GM23338 (cell line): ENCODE data around the gene MRPL28. TPM values are rescaled to one million over a fixed set of nuclear protein-coding genes. Genes with fewer than 3 reads are reported as not detected.

ENCODE experiments used
- ATAC-seq: fragments of 200-7000 bp; cut with Tn5 transposase; 3 replicates; pipeline ENCODE4 v1.9.1; 2020
- DNase-seq: peaks from one replicate; pipeline ENCODE4 v3.0.0-alpha.2; 2015; ENCODE audit warnings: low spot score
- H2AFZ ChIP-seq: fragments of 200-600 bp; sonication (generic); 2 replicates; pipeline ENCODE4 v1.8.0; 2016; ENCODE audit warnings: antibody characterized with exemption, mild to moderate bottlenecking, moderate library complexity
- H3F3A ChIP-seq: fragments of 200-600 bp; sonication (generic); replicated peaks from 2 replicates; pipeline ENCODE4 v1.8.0; 2017; ENCODE audit warnings: antibody characterized with exemption, mixed run types, low read depth
- H3K27ac ChIP-seq: fragments of 200-600 bp; sonication (generic); 2 replicates; pipeline ENCODE4 v1.6.1; 2016; ENCODE audit warnings: low read depth
- H3K27me3 ChIP-seq: fragments of 200-600 bp; sonication (generic); 2 replicates; pipeline ENCODE4 v1.8.0; 2016; ENCODE audit warnings: mild to moderate bottlenecking, mixed run types, moderate library complexity; ENCODE audit not compliant: insufficient read depth
- H3K36me3 ChIP-seq: fragments of 200-600 bp; sonication (generic); 2 replicates; pipeline ENCODE4 v1.8.0; 2016; ENCODE audit warnings: mild to moderate bottlenecking; ENCODE audit not compliant: insufficient read depth
- H3K4me1 ChIP-seq: fragments of 200-600 bp; sonication (generic); 2 replicates; pipeline ENCODE4 v1.8.0; 2016; ENCODE audit warnings: mild to moderate bottlenecking, moderate library complexity; ENCODE audit not compliant: insufficient read depth
- H3K4me2 ChIP-seq: fragments of 200-600 bp; sonication (generic); 2 replicates; pipeline ENCODE4 v1.7.1; 2017; ENCODE audit warnings: mixed run types
- H3K4me3 ChIP-seq: fragments of 200-600 bp; sonication (generic); 2 replicates; pipeline ENCODE4 v1.6.1; 2016; ENCODE audit warnings: mixed run types
- H3K79me2 ChIP-seq: fragments of 200-600 bp; sonication (generic); replicated peaks from 2 replicates; pipeline ENCODE4 v1.8.0; 2017; ENCODE audit warnings: mild to moderate bottlenecking; ENCODE audit not compliant: insufficient read depth
- H3K9me2 ChIP-seq: fragments of 200-600 bp; sonication (generic); 2 replicates; pipeline ENCODE4 v1.8.0; 2017; ENCODE audit not compliant: insufficient read depth
- H4K20me1 ChIP-seq: fragments of 200-600 bp; sonication (generic); replicated peaks from 2 replicates; pipeline ENCODE4 v1.8.0; 2017; ENCODE audit warnings: mild to moderate bottlenecking; ENCODE audit not compliant: insufficient read depth
- H3K27ac Mint-ChIP-seq: 2 replicates; pipeline ENCODE4 v1.8.0; 2020; ENCODE audit warnings: inconsistent platforms, mild to moderate bottlenecking, moderate library complexity, mixed read lengths
- H3K27me3 Mint-ChIP-seq: 3 replicates; pipeline ENCODE4 v1.8.0; 2022; ENCODE audit warnings: low read depth, mild to moderate bottlenecking, moderate library complexity, mixed read lengths, inconsistent platforms; ENCODE audit not compliant: insufficient read depth, poor library complexity
- H3K36me3 Mint-ChIP-seq: 3 replicates; pipeline ENCODE4 v1.8.0; 2021; ENCODE audit warnings: low read depth, mild to moderate bottlenecking, inconsistent platforms, moderate library complexity, mixed read lengths
- H3K4me1 Mint-ChIP-seq: 3 replicates; pipeline ENCODE4 v1.8.0; 2020; ENCODE audit warnings: mild to moderate bottlenecking, inconsistent platforms, mixed read lengths
- H3K4me3 Mint-ChIP-seq: 3 replicates; pipeline ENCODE4 v1.8.0; 2021; ENCODE audit warnings: moderate library complexity, mild to moderate bottlenecking, inconsistent platforms, mixed read lengths
- H3K9me3 Mint-ChIP-seq: 3 replicates; pipeline ENCODE4 v1.8.0; 2020; ENCODE audit warnings: moderate library complexity, mild to moderate bottlenecking, inconsistent platforms, mixed read lengths
- CREB1 ChIP-seq: fragments of 250-450 bp; sonication (Bioruptor Pico); IDR thresholded peaks from 2 replicates; pipeline ENCODE4 v1.5.0; 2020; ENCODE audit warnings: low read depth, mild to moderate bottlenecking, moderate library complexity
- CTCF ChIP-seq, 2 experiments: fragments of 200-600 bp in 1 of 2; sonication (generic) in 1 of 2; conservative IDR thresholded peaks; 2 replicates each; pipeline versions ENCODE4 v1.5.1 to v1.6.1; 2016 to 2017; ENCODE audit warnings: antibody characterized with exemption in 2 of 2, low read depth in 2 of 2, mild to moderate bottlenecking in 2 of 2, moderate library complexity in 1 of 2
- ETS1 ChIP-seq: IDR thresholded peaks from 2 replicates; pipeline ENCODE4 v1.6.1; 2016; ENCODE audit warnings: antibody characterized with exemption
- EZH2 ChIP-seq: fragments of 200-600 bp; sonication (generic); IDR thresholded peaks from one replicate; pipeline ENCODE4 v1.8.0; 2017; ENCODE audit warnings: antibody characterized with exemption, mild to moderate bottlenecking, low read depth; ENCODE audit not compliant: unreplicated experiment
- EZH2phosphoT487 ChIP-seq: fragments of 200-600 bp; sonication (generic); IDR thresholded peaks from one replicate; pipeline ENCODE4 v1.8.1; 2018; ENCODE audit warnings: antibody characterized with exemption; ENCODE audit not compliant: unreplicated experiment
- JUNB ChIP-seq: IDR thresholded peaks from one replicate; pipeline ENCODE4 v1.6.1; 2016; ENCODE audit warnings: antibody characterized with exemption; ENCODE audit not compliant: unreplicated experiment
- NANOG ChIP-seq: IDR thresholded peaks from 2 replicates; pipeline ENCODE4 v1.6.1; 2016; ENCODE audit warnings: antibody characterized with exemption, borderline replicate concordance
- POLR2AphosphoS5 ChIP-seq: IDR thresholded peaks from 2 replicates; pipeline ENCODE4 v1.6.1; 2016; ENCODE audit warnings: antibody characterized with exemption, low read depth
- REST ChIP-seq: IDR thresholded peaks from one replicate; pipeline ENCODE4 v1.6.1; 2018; ENCODE audit warnings: antibody characterized with exemption; ENCODE audit not compliant: unreplicated experiment
- STAT1 ChIP-seq: IDR thresholded peaks from one replicate; pipeline ENCODE4 v1.6.1; 2016; ENCODE audit warnings: antibody characterized with exemption; ENCODE audit not compliant: unreplicated experiment
- ZNF114 ChIP-seq: fragments of 250-450 bp; sonication (Bioruptor Pico); IDR thresholded peaks from 2 replicates; pipeline ENCODE4 v1.5.0; 2020; ENCODE audit warnings: mild to moderate bottlenecking, moderate library complexity
- ZNF331 ChIP-seq: fragments of 250-450 bp; sonication (Bioruptor Pico); IDR thresholded peaks from 2 replicates; pipeline ENCODE4 v1.5.0; 2020; ENCODE audit warnings: low read depth, mild to moderate bottlenecking, moderate library complexity
- ZNF462 ChIP-seq: fragments of 250-450 bp; sonication (Bioruptor Pico); IDR thresholded peaks from 2 replicates; pipeline ENCODE4 v1.5.0; 2020; ENCODE audit warnings: mild to moderate bottlenecking, moderate library complexity
- polyA plus RNA-seq: library from polyadenylated mRNA; unstranded; fragments of >200 nt; fragmentation: Nextera tagmentation; extraction: Ambion mirVana; gene quantifications from 2 replicates; pipeline ENCODE4 v1.2.1, GENCODE V29; 2016
- total RNA-seq: library from RNA; depleted of rRNA; stranded (reverse); fragments of >200 nt; shearing (Covaris generic); gene quantifications from 2 replicates; pipeline ENCODE4 v1.2.3, GENCODE V29; 2014

The MRPL28 gene
- total and polyA plus RNA-seq, 2 experiments from 2014 or later = 135 to 169 TPM

GRCh38 chr16:345772-346171 is 24.6 kb downstream of the MRPL28 start:
- no peak for DNase-seq
- H3F3A ChIP-seq = peaks cover 11% of the 10 kb centered on the region
- H3K27ac ChIP-seq = 0 out of 2 replicates have a peak overlapping the region, but pooled peaks have one; percentile 50
- H2AFZ ChIP-seq = no peak overlapping the region
- no peak overlapping the region for H3K4me2 ChIP-seq
- Mint-ChIP-seq H3K4me3 (no peak overlapping the region), H3K36me3 (peaks cover 67% of the 10 kb centered on the region), H3K27me3 (peaks cover 5% of the 10 kb centered on the region), H3K9me3 (no peaks in the 10 kb centered on the region), H3K4me1 (peaks cover 14% of the 10 kb centered on the region), H3K27ac (peak overlapping the region; percentile 46; the same call in 1 of the 2 replicates)
- ATAC-seq = no peak
- no peaks in the 10 kb centered on the region for H3K4me1 ChIP-seq
- no peaks in the 10 kb centered on the region for H3K27me3 ChIP-seq
- no peaks in the 10 kb centered on the region for H3K9me2 ChIP-seq
- H4K20me1 ChIP-seq = peaks cover 53% of the 10 kb centered on the region
- no peak for TF ChIP-seq REST
- TF ChIP-seq ZNF114 (CRISPR knock-in tag) = no peak
- no peak for TF ChIP-seq ZNF462 (CRISPR knock-in tag)
- TF ChIP-seq EZH2phosphoT487 = no peak
- no peak for TF ChIP-seq CTCF (conservative IDR thresholded peaks at IDR 0.05; ENCODE audit: low read depth in 2 of 2)
- TF ChIP-seq NANOG = no peak
- no peak for TF ChIP-seq CREB1
- no peak for TF ChIP-seq EZH2
- no peak for TF ChIP-seq POLR2AphosphoS5
- no peak for TF ChIP-seq STAT1
- TF ChIP-seq ETS1 = no peak
- no peak for TF ChIP-seq ZNF331 (CRISPR knock-in tag)
- TF ChIP-seq JUNB = no peak
- no peak overlapping the region for H3K4me3 ChIP-seq
- H3K36me3 ChIP-seq = no peaks in the 10 kb centered on the region
- peaks cover 100% of the 10 kb centered on the region for H3K79me2 ChIP-seq
